Body of pancreas (tissue), 4 donors: ENCODE results near the gene TEX29.

Experiments
- CTCF ChIP-seq, 7 experiments: fragments of 450-650 bp in 4 of 7; fragments of 200-600 bp in 3 of 7; sonication (generic) in 3 of 7; IDR thresholded peaks; one replicate each; pipeline ENCODE4 v1.5.1; 2016 to 2019; ENCODE audit warnings: antibody characterized with exemption in 7 of 7
- POLR2A ChIP-seq, 3 donors: fragments of 450-650 bp; IDR thresholded peaks; one replicate each; pipeline ENCODE4 v1.6.1; 2016; ENCODE audit warnings: antibody characterized with exemption in 3 of 3, mild to moderate bottlenecking in 2 of 3

- TF ChIP-seq CTCF (IDR thresholded peaks at IDR 0.05) (no peak), POLR2A (IDR thresholded peaks at IDR 0.05) (no peak)
Observed at GRCh38 chr13:111278258-111278657, 42.2 kb upstream of the TEX29 start.
